C4-2B (cell line): ENCODE measurements around the gene EPS8L3.
"Not testable (repeated sequence)": the region's sequence is repeated elsewhere in the genome, so short reads cannot be mapped to it uniquely, and the experiment has no call there.

Source experiments
- CTCF ChIP-seq: fragments of 450-650 bp; conservative IDR thresholded peaks from 2 replicates; pipeline ENCODE4 v1.5.1; 2017; ENCODE audit warnings: mild to moderate bottlenecking
- ZFX ChIP-seq: fragments of 450-650 bp; IDR thresholded peaks from 2 replicates; pipeline ENCODE4 v1.6.1; 2017

GRCh38 chr1:109711593-109712320, 52.0 kb downstream of the EPS8L3 start, which contains the start of gene GSTM5:
- TF ChIP-seq CTCF, ZFX: not testable (repeated sequence)
